ENCODE results near the gene HMGB2.
A peak's percentile ranks its signal among the peaks of the same experiment; 100 is the strongest.

Gene HMGB2

GRCh38 chr4:173334891-173335752, 964 bp upstream of the HMGB2 start:
- peak; percentile 72 for DNase-seq (ENCODE audit: low spot score)

DNA sequence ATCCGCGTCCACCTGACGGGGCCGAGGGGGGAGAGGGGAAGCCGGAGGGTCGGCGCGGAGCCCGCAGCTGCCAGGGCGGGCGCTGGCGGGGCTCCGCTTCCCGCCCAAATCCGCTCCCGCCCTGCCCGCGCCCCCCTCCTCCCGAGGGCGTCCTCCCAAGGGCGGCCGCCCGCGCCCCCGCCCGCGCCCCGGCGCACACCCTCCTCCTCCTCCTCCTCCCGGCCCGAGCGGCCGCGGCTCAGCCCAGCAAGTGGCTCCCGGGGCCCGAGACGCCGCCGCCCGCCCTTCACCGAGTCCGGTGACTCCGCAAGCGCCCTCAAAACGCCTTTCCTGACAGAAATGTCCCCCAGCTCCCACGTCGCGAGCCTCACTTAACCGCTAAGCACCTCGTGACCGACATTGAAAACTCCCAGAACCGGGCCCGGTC, 487 bp downstream of the HMGB2 start:
- no peak for DNase-seq (ENCODE audit: low spot score)

DNA sequence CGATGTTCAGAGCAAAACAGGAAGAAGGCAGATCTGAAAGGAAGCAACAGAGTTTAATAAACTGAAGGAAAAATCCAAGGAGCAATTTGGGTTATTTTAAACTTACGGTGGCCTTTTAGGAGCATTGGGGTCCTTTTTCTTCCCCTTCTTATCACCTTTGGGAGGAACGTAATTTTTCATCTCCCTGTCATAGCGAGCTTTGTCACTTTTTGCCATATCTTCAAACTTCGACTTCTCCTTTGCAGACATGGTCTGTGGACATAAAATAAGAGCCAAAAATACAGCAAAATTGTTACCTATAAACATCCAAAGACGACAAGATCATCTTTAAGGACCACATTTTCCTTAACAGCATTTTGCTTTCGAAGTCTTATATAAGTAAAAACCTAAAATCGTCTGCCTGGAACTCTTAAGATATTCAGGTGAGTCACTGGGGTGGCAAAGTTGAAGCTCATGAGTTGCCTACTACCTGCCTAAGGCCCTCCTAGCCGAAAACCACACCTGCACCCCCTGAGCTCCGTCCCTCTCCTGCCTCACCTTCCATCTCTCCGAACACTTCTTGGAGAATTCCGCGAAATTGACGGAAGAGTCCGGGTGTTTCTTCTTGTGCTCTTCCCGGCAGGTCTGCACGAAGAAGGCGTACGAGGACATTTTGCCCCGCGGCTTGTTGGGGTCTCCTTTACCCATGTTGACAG, 1.0 kb downstream of the HMGB2 start:
- DNase-seq (ENCODE audit: low spot score), result peak; percentile 38

GRCh38 chr4:173332021-173332487, 2.1 kb downstream of the HMGB2 start:
- no peak for DNase-seq (ENCODE audit: low spot score)

DNA sequence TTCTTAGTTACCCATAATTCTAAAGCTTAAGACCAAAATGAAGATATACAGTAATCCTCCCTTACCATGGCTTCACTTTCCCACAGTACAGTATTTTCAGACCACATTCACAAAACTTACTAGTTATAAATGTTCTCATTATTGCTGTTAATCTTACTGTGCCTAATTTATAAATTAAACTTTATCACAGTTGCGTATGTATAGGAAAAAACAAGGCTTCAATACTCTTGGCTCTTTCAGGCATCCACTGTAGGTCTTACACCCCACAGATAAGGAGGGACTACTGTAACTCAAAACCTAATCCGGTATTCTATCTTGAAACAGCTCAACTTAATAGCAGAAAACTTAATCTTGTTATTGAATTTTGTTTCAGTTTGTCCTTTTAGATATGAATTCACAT, 3.6 kb downstream of the HMGB2 start:
- DNase-seq (ENCODE audit: low spot score), result no peak

- no peak for DNase-seq (ENCODE audit: low spot score)
These were observed 5.8 kb downstream of the HMGB2 start for GRCh38 chr4:173328236-173328901.

- DNase-seq (ENCODE audit: low spot score), result no peak
These were observed 9.0 kb downstream of the HMGB2 start for GRCh38 chr4:173325007-173325736.

GRCh38 chr4:173319696-173320095, 14.5 kb downstream of the HMGB2 start:
- no peak for DNase-seq (ENCODE audit: low spot score)

DNA sequence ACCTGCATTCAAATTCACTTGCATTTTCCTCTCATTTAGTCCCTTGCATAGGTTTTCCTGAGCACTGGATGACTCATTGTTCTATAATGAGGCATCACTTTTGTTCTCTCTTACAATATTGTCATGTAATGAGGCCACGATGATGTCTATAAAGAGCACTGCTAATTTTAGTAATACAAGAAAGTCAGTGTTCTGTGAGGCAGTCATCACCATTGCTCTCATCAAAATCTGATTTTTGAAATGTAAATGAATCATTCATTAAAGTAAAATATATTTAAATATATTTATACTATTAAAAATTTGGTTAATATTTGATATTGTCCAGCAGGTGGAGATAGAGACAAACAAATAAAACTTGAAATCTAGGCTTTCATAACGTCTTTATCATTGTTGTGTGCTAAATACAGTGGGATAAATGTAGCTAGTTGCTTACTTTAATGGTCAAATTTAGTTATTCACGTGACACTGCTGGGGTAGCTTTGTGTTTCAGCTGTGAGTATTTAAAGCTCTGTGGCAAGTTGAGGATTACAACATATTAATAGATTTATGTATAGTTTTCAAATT, 15.4 kb downstream of the HMGB2 start:
- DNase-seq (ENCODE audit: low spot score), result peak; percentile 61

DNA sequence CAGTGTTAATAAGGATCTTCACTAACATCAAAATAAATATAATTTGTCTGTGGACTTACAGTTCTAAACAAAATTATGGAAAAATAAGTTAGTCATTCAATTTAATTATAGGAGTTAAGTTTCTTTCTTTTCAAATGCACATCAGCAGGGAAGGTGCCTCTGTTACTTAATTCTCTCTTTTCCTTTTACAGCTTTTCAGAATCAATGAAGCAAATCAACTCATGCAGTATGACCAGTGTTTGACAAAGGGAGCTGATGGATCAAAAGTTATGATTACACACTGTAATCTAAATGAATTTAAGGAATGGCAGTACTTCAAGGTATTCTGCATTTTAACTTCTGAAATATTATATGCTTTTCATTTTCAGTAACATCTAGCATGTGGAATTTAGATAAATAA, 15.9 kb downstream of the HMGB2 start:
- no peak for DNase-seq (ENCODE audit: low spot score)

GRCh38 chr4:173317004-173317403, 17.2 kb downstream of the HMGB2 start:
- peak; percentile 69 for DNase-seq (ENCODE audit: low spot score)

DNA sequence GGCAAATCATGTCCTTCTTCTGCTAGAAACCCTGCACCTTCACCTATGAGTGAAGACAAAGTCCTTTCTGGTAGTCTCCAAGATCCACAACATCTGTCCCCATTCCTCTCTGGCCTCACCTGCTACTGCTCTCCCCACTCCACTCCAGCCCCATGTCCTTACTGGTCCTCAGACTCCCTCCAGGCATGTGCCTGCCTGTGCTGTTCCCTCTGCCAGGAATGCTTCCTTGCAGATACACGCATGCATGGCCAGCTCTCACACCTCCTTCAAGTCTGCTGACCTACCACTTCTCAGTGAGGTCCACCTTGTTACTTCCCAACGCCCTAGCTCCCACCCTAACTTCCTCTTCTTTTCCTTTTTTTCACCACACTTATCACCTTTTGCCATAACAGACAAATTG, 18.1 kb downstream of the HMGB2 start:
- DNase-seq (ENCODE audit: low spot score), result no peak

DNA sequence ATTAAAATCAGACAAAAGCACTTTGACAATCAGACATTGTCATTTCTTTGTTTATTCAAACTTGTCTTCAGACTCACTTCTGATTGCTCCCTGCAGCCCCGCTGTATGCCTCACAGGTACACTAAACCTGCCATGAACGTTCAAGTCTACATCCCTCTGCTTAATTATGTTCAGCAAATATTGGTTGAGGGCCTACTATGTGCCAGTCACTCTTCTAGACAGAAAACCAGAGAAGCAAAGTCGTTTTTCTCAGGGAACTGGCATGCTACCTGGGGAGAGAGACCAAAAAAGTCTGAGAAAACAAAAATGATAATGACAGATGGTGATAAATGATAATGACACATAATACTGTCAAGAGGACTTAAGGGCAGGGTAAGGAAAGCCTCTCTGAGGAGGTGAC, 19.4 kb downstream of the HMGB2 start:
- no peak for DNase-seq (ENCODE audit: low spot score)

GRCh38 chr4:173311368-173311767, 22.8 kb downstream of the HMGB2 start:
- no peak for DNase-seq (ENCODE audit: low spot score)

DNA sequence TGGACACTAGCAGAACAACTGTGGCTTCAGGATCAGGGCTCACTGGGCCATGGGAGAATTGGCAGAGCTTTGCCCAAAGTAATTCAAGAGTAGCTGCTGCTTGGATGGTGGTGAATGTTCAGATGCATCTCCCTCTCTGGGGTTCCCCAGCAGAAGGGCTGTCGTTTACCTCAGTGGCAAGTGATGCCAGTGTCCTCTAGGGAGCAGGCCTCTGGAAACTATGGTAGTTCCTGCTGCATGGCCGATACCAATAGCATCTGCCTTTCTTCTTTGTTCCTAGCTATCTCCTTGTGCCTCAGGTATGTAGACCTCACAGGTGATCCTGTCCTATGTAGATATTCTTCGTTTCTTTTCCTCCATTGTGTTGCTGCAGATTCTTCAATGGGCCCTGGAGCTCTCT, 26.4 kb downstream of the HMGB2 start:
- no peak for DNase-seq (ENCODE audit: low spot score)

DNA sequence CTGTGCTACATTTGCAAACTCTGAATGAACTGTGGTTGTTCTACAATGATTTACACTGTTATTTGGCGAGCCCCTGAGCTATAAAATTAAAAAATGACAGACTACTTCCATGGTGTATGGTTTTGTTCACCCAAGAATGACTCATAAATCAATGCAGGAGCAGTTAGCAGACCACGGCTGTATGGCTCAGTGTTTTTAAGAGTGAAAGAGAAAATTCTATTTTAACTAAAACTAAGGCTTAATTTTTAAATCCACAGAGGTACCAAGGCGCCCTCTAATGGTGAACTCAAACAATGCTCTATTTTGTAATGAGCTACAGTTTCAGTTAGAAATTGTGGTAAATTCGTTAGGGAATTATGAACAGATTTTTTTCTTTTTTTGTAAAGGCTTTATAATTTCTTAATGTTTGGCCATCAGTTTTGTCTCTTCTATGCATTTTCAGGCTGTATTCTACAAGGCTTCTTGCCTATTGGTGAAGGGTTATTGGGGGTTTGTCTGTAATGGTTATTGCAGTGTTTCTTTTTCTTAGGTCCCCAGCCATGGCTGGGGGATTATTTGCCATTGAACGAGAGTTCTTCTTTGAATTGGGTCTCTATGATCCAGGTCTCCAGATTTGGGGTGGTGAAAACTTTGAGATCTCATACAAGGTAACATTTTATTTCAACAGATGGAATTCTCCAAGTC, 32.5 kb downstream of the HMGB2 start:
- DNase-seq (ENCODE audit: low spot score), result peak; percentile 63

GRCh38 chr4:173294444-173294843, 39.7 kb downstream of the HMGB2 start:
- DNase-seq (ENCODE audit: low spot score), result no peak

GRCh38 chr4:173293663-173294062, 40.5 kb downstream of the HMGB2 start:
- no peak for DNase-seq (ENCODE audit: low spot score)

DNA sequence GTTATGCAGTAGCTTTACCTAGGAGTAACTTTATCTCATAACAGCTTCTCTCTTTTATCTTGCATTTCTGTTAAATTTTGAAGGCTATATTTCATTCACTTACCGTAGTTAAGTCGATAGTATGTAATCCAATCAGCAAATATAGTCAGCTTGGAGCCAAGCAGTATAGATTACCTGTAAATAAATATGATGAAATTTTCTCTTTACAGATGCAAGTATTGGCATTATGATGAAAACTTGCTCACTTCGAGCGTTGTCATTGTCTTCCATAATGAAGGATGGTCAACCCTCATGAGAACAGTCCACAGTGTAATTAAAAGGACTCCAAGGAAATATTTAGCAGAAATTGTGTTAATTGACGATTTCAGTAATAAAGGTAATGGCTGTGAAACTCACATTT, 42.3 kb downstream of the HMGB2 start:
- DNase-seq (ENCODE audit: low spot score), result no peak

GRCh38 chr4:173289353-173289727, 44.8 kb downstream of the HMGB2 start:
- no peak for DNase-seq (ENCODE audit: low spot score)

- no peak for DNase-seq (ENCODE audit: low spot score)
These were observed 45.3 kb downstream of the HMGB2 start for GRCh38 chr4:173288698-173289352.

Measured in NAMALWA (cell line).